Measurements from ENCODE around the gene ADD3. TPM values are rescaled to one million over a fixed set of nuclear protein-coding genes. Genes with fewer than 3 reads are reported as not detected.

Gene ADD3
- total RNA-seq, 6 experiments from 2014 or later = 11.7 to 71.3 (median 16.2) TPM

DNA sequence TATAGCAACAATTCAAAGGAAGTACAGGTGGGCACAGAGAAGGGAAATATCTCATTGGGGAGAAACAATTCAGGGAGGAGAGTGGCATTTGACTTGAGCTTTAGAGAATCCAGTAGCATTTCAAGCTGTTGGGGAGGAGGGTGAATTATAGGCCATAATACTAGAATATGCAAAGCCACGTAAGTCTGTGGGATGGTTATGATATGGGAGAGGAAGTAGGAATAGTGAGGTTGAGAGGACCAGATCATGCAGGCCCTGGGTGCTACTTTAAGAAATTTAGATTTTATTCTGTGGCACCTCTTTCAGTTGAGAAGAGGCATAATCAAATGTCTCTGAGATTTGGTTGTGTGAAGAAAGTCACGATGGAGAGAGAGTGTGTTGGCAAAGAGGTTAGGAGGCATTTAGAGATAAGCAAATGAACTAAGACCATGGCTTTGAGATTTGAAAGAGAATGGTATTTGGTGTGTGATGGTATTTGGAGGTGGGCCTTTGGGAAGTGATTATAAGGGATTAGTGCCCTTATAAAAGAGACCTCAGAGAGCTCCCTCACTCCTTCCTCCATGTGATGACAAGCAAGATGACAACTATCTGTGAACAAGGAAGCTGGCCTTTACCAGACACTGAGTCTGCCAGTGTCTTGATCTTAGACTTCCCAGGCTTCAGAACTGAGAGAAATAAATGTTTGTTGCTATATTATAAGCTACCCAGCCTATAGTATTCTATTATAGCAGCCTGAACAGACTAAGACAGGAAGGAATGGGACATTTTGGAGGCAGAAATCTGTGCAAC is 15.1 kb downstream of the ADD3 start:
- no peaks in the 10 kb centered on the region for H3K9me3 ChIP-seq
- no peak overlapping the region for H3K4me3 ChIP-seq
- H3K27ac ChIP-seq = no peak overlapping the region
- H3K4me1 ChIP-seq = no peaks in the 10 kb centered on the region
- ATAC-seq (no peak), DNase-seq (no peak)
- intact Hi-C loops (cut with DNase I) = no loop called here
- H3K27me3 ChIP-seq = no peaks in the 10 kb centered on the region
- TF ChIP-seq POLR2A (IDR thresholded peaks at IDR 0.05) = no peak
- WGBS (ENCODE audit: insufficient coverage, low coverage, low lambda C conversion rate, missing lambda C conversion rate) = 68% methylated on average over 2 of the region's 2 CpGs
- H3K36me3 ChIP-seq = no peaks in the 10 kb centered on the region

DNA sequence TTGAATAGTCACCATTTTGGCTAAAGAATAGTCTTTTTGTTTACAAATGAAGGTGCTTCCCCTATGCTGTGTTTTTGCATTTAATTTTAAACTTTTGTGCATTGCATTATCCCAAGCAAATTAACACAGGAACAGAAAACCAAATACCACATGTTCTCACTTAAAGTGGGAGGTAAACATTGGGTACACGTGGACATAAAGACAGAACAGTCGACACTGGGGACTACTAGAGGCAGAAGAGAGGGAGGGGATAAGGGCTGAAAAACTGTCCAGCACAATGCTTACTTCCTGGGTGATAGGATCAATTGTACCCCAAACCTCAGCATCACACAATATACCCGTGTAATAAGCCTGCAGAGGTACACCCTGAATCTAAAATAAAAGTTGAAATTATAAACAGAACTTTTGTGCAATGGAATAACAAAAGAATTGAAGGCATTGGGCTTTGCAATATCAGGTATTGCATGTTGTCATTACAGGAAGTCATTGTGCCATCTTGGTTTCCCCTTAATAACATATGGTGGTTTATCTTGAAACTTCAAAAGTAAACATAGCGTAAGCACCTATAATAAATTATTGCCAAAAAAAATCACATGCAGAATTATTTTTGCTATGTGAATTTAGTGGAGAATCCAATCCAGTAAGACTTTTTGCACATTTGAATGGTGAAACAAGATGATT is 16.1 kb downstream of the ADD3 start:
- Histone ChIP-seq H3K27me3 (no peaks in the 10 kb centered on the region), H3K36me3 (no peaks in the 10 kb centered on the region), H3K27ac (no peak overlapping the region), H3K4me1 (no peaks in the 10 kb centered on the region), H3K9me3 (no peaks in the 10 kb centered on the region), H3K4me3 (no peak overlapping the region)
- 62% methylated on average over 4 of the region's 4 CpGs for WGBS (ENCODE audit: insufficient coverage, low coverage, low lambda C conversion rate, missing lambda C conversion rate)
- TF ChIP-seq, protein P1, sequence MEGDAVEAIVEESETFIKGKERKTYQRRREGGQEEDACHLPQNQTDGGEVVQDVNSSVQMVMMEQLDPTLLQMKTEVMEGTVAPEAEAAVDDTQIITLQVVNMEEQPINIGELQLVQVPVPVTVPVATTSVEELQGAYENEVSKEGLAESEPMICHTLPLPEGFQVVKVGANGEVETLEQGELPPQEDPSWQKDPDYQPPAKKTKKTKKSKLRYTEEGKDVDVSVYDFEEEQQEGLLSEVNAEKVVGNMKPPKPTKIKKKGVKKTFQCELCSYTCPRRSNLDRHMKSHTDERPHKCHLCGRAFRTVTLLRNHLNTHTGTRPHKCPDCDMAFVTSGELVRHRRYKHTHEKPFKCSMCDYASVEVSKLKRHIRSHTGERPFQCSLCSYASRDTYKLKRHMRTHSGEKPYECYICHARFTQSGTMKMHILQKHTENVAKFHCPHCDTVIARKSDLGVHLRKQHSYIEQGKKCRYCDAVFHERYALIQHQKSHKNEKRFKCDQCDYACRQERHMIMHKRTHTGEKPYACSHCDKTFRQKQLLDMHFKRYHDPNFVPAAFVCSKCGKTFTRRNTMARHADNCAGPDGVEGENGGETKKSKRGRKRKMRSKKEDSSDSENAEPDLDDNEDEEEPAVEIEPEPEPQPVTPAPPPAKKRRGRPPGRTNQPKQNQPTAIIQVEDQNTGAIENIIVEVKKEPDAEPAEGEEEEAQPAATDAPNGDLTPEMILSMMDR (IDR thresholded peaks at IDR 0.05) = no peak
- TF ChIP-seq POLR2A (IDR thresholded peaks at IDR 0.05) = no peak
- intact Hi-C loops (cut with DNase I) = no loop called here
- DNase-seq (no peak), ATAC-seq (no peak)

DNA sequence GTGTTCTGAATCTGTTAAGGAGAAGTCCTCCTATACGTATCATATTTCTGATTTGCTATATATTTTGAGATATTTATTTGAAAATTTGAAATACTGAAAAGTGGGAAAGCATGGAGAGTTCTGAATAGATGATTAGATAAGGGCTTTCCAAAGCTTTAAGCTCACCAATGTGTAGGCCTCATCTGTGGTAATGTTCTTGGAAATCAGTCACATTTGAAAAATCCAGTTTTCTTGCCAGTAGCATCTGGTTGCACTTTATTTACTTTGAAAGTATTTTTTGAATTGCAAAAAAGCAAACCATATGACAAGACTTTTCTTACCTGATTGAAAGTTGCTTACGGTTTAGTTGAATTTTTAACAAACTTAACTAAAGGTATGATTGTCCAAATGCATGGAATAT is 21.7 kb downstream of the ADD3 start:
- Histone ChIP-seq H3K27ac (no peak overlapping the region), H3K9me3 (no peaks in the 10 kb centered on the region), H3K27me3 (no peaks in the 10 kb centered on the region), H3K4me3 (no peak overlapping the region), H3K36me3 (no peaks in the 10 kb centered on the region), H3K4me1 (peaks cover 0 to 13% (median 0%) of the 10 kb centered on the region in 4 donors)
- DNase-seq = no peak
- TF ChIP-seq, protein P1 (IDR thresholded peaks at IDR 0.05) = no peak
- TF ChIP-seq POLR2A (IDR thresholded peaks at IDR 0.05) = no peak
- 94% methylated on average over 2 of the region's 2 CpGs for WGBS (ENCODE audit: insufficient coverage, low coverage, low lambda C conversion rate, missing lambda C conversion rate)
- ATAC-seq = no peak
- intact Hi-C loops (cut with DNase I) = no loop called here

DNA sequence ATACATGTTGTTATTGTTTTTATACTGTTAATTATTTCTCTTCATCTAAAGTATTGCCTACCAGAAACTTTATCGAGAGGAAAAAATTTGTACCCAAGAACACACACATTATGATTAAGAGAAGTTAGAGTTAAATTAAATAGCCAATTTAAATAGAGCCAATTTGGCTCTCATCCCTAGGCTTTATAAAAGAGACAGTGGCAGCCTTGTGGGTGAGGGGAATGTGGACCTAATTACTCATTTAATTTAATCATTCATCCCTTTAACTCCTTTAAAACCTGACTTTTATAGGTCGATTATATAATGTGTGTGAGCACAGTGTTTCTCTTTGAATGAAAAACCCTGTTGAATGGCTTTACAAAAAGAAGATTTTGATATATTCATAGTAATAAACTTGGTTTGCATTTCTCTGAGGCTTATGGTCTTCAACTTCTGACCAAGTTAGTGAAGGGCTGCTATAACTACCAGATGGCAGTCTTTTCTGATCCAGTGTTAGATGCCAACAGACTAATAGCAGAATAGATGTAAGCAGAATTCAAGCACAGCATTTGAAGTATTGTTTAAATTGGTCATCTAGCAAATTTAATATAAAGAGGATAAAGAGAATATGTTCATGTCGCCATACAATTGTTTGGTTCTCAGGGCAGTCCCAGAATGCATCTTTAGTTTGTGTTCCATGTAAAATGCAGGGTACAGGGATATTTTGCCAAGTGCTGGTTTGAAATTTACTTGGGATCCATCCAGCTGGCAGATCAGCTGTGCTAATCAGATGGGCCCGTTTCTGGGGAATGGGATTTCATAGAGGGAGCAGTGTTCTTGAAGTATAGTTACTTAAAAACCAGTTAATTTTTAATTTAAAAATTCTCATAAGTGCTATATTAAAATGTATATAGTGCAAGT is 25.3 kb downstream of the ADD3 start:
- Histone ChIP-seq H3K36me3 (no peaks in the 10 kb centered on the region), H3K4me3 (no peak overlapping the region), H3K9me3 (no peaks in the 10 kb centered on the region), H3K27ac (no peak overlapping the region), H3K4me1 (peaks cover 0 to 13% (median 0%) of the 10 kb centered on the region in 4 donors), H3K27me3 (no peaks in the 10 kb centered on the region)
- WGBS (ENCODE audit: insufficient coverage, low coverage, low lambda C conversion rate, missing lambda C conversion rate) = 31% methylated on average over 4 of the region's 4 CpGs
- intact Hi-C loops (cut with DNase I) = no loop called here
- DNase-seq (peak in 1 of 3 donors; percentile 72), ATAC-seq (peak; percentile 86 to 93 (median 89))
- no peak for TF ChIP-seq POLR2A (IDR thresholded peaks at IDR 0.05)
- TF ChIP-seq, protein P1 (IDR thresholded peaks at IDR 0.05) = no peak

Measured in right lobe of liver (tissue), 6 donors.